Stomach (tissue), 4 donors: ENCODE measurements around the gene TMEM129.

Source experiments
- CTCF ChIP-seq, 7 experiments: fragments of 450-650 bp in 4 of 7; fragments of 200-600 bp in 3 of 7; sonication (generic) in 3 of 7; IDR thresholded peaks; one replicate each; pipeline ENCODE4 v1.5.1; 2016 to 2019; ENCODE audit warnings: antibody characterized with exemption in 7 of 7, control low read depth in 2 of 7, mild to moderate bottlenecking in 1 of 7
- EP300 ChIP-seq: sonication (generic); formaldehyde crosslinking; IDR thresholded peaks from one replicate; pipeline ENCODE4 v1.6.1; 2017; ENCODE audit warnings: antibody characterized with exemption
- POLR2A ChIP-seq, 4 donors: fragments of 450-650 bp; IDR thresholded peaks; one replicate each; pipeline ENCODE4 v1.6.1; 2016; ENCODE audit warnings: antibody characterized with exemption in 4 of 4, control low read depth in 2 of 4, mild to moderate bottlenecking in 1 of 4, moderate library complexity in 1 of 4
- POLR2AphosphoS5 ChIP-seq, 3 donors: sonication (generic); formaldehyde crosslinking; IDR thresholded peaks; one replicate each; pipeline ENCODE4 v1.6.1; 2016; ENCODE audit warnings: antibody characterized with exemption in 3 of 3

- TF ChIP-seq EP300: no peak
- peak in 5 of 7 experiments; percentile 68 to 84 (median 80) for TF ChIP-seq CTCF (IDR thresholded peaks at IDR 0.05)
- TF ChIP-seq POLR2A (IDR thresholded peaks at IDR 0.05): no peak
- TF ChIP-seq POLR2AphosphoS5 (IDR thresholded peaks at IDR 0.05): no peak
Measured at GRCh38 chr4:1746265-1746691, 25.2 kb upstream of the TMEM129 start.
